ENCODE measurements around the gene ACTL9.

The ACTL9 gene

GRCh38 chr19:8664671-8665057, 33.9 kb downstream of the ACTL9 start:
- ChIA-PET CTCF (interaction anchor here (1.0 to 7.4 kb wide), 3 partner anchors 10 to 49 kb away, joined by 3 to 40 read pairs (median 7); no protein-coding TSS in a partner anchor), POLR2A (no interaction called here)
- TF ChIP-seq CTCF (IDR thresholded peaks at IDR 0.05; ENCODE audit: control extremely low read depth, extremely low read depth, low read depth, missing control alignments) = no peak
- no peak for DNase-seq (ENCODE audit: extremely low spot score)

GRCh38 chr19:8663920-8664670, 34.5 kb downstream of the ACTL9 start:
- CTCF ChIA-PET = interaction anchor here (1.0 to 7.4 kb wide), 3 partner anchors 10 to 49 kb away, joined by 3 to 40 read pairs (median 7); no protein-coding TSS in a partner anchor
- POLR2A ChIA-PET = no interaction called here
- no peak for TF ChIP-seq CTCF (IDR thresholded peaks at IDR 0.05; ENCODE audit: control extremely low read depth, extremely low read depth, low read depth, missing control alignments)
- DNase-seq (ENCODE audit: extremely low spot score) = no peak

DNA sequence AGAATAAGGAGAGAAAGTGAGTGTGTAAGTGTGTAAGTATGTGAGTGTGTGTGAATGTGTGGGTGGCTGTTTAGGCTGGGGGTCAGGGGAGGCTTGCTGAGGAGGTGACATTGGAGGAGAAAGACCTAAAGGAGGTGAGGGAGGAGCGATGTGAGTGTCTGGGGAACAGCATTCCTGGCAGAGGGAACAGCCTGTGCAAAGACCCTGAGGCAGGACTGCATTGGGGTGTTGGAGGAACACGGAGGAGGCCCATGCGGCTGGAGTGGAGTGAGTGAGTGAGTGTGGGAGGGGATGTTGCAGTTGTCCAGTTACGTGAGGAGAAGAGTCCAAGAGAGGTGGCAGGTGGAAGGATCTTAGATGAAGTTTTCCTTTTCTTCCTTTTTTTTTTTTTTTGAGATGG, 36.3 kb downstream of the ACTL9 start:
- ChIA-PET POLR2A (no interaction called here), CTCF (interaction anchor here (7.4 kb wide), 1 partner anchor 8 kb away, joined by 40 read pairs; no protein-coding TSS in a partner anchor)

GRCh38 chr19:8659905-8660304, 38.7 kb downstream of the ACTL9 start:
- ChIA-PET POLR2A (no interaction called here), CTCF (interaction anchor here (2.1 kb wide), 1 partner anchor 34 kb away, joined by 10 read pairs; no protein-coding TSS in a partner anchor)
- DNase-seq (ENCODE audit: extremely low spot score) = no peak
- no peak for TF ChIP-seq CTCF (IDR thresholded peaks at IDR 0.05; ENCODE audit: control extremely low read depth, extremely low read depth, low read depth, missing control alignments)

More for the DNA sequence above, 36.3 kb downstream of the ACTL9 start:
- no peak for DNase-seq (ENCODE audit: extremely low spot score)
- TF ChIP-seq CTCF (IDR thresholded peaks at IDR 0.05; ENCODE audit: control extremely low read depth, extremely low read depth, low read depth, missing control alignments) = no peak

- CTCF ChIA-PET = interaction anchor here (2.1 kb wide), 1 partner anchor 36 kb away, joined by 10 read pairs; no protein-coding TSS in a partner anchor
- POLR2A ChIA-PET = no interaction called here
- no peak for TF ChIP-seq CTCF (IDR thresholded peaks at IDR 0.05; ENCODE audit: control extremely low read depth, extremely low read depth, low read depth, missing control alignments)
- DNase-seq (ENCODE audit: extremely low spot score) = no peak
Observed at GRCh38 chr19:8657869-8658268, 40.7 kb downstream of the ACTL9 start.

DNA sequence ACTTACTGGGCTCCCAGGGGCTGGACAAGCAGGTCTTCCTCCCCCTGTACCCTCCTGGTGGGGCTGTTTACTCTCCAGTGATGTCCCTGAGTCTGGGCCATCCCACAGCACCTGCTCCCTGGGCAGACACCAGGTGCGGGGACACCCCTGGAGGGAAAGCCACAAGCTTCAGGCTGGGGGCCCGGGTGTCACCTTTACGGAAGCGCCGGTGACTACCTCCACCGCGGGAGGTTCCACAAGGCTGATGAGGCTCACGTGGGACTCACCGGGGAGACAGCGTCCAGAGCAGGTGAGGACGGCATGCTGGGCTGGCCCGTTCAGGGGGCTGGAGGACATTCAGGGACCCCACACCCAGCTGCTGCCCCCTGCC, 43.3 kb downstream of the ACTL9 start:
- peak; percentile 32 for DNase-seq (ENCODE audit: extremely low spot score)
- ChIA-PET CTCF (interaction anchor here (0.9 to 3.7 kb wide), 9 partner anchors 9 to 77 kb away, joined by 3 to 73 read pairs (median 6); partner anchors contain the start of gene ACTL9), POLR2A (no interaction called here)
- TF ChIP-seq CTCF (IDR thresholded peaks at IDR 0.05; ENCODE audit: control extremely low read depth, extremely low read depth, low read depth, missing control alignments) = no peak
